H9 (cell line): ENCODE measurements around the gene AREG. TPM values are rescaled to one million over a fixed set of nuclear protein-coding genes. Genes with fewer than 3 reads are reported as not detected.

Experiments used
- DNase-seq: peaks from one replicate; pipeline ENCODE4 v3.0.0-alpha.2; 2017
- H2AFZ ChIP-seq: one replicate; pipeline ENCODE4 v1.6.1; 2013; ENCODE audit warnings: mild to moderate bottlenecking, low read length, control low read depth, moderate library complexity
- H2AK5ac ChIP-seq: 2 replicates; pipeline ENCODE4 v1.6.1; 2013; ENCODE audit warnings: low read length, control low read depth, mixed read lengths; ENCODE audit not compliant: insufficient read length
- H2BK120ac ChIP-seq: one replicate; pipeline ENCODE4 v1.6.1; 2013; ENCODE audit warnings: low read depth, mild to moderate bottlenecking, low read length, control low read depth, inconsistent platforms; ENCODE audit not compliant: poor library complexity, severe bottlenecking
- H2BK12ac ChIP-seq: 2 replicates; pipeline ENCODE4 v1.6.1; 2013; ENCODE audit warnings: low read length, control low read depth, mixed read lengths, low read depth; ENCODE audit not compliant: insufficient read length
- H2BK15ac ChIP-seq: 2 replicates; pipeline ENCODE4 v1.6.1; 2013; ENCODE audit warnings: low read depth, low read length, control low read depth
- H2BK20ac ChIP-seq: one replicate; pipeline ENCODE4 v1.6.1; 2013; ENCODE audit warnings: low read depth, mild to moderate bottlenecking, low read length, control low read depth, inconsistent platforms; ENCODE audit not compliant: poor library complexity, severe bottlenecking
- H2BK5ac ChIP-seq: 2 replicates; pipeline ENCODE4 v1.6.1; 2013; ENCODE audit warnings: low read length, control low read depth, mixed read lengths; ENCODE audit not compliant: insufficient read length
- H3K14ac ChIP-seq: 2 replicates; pipeline ENCODE4 v1.6.1; 2013; ENCODE audit warnings: low read length, control low read depth; ENCODE audit not compliant: insufficient read depth
- H3K18ac ChIP-seq: 2 replicates; pipeline ENCODE4 v1.6.1; 2013; ENCODE audit warnings: low read depth, mild to moderate bottlenecking, mixed read lengths, low read length, control low read depth; ENCODE audit not compliant: insufficient read length
- H3K23ac ChIP-seq: 2 replicates; pipeline ENCODE4 v1.6.1; 2013; ENCODE audit warnings: low read length, control low read depth, mixed read lengths, low read depth; ENCODE audit not compliant: insufficient read length
- H3K23me2 ChIP-seq: 2 replicates; pipeline ENCODE4 v1.6.1; 2013; ENCODE audit warnings: low read depth, mild to moderate bottlenecking, mixed read lengths, low read length, control low read depth; ENCODE audit not compliant: insufficient read length, poor library complexity, severe bottlenecking
- H3K27ac ChIP-seq: 2 replicates; pipeline ENCODE4 v1.5.1; 2013; ENCODE audit warnings: low read length, control low read depth, mixed read lengths, low read depth; ENCODE audit not compliant: insufficient read length
- H3K27me3 ChIP-seq: 2 replicates; pipeline ENCODE4 v1.6.1; 2013; ENCODE audit warnings: low read length, control low read depth, inconsistent platforms; ENCODE audit not compliant: insufficient read depth
- H3K4ac ChIP-seq: 2 replicates; pipeline ENCODE4 v1.6.1; 2013; ENCODE audit warnings: low read depth, mild to moderate bottlenecking, control low read depth, inconsistent platforms, low read length, moderate library complexity
- H3K4me1 ChIP-seq: 2 replicates; pipeline ENCODE4 v1.6.1; 2013; ENCODE audit warnings: low read length, control low read depth, inconsistent platforms; ENCODE audit not compliant: insufficient read depth
- H3K4me2 ChIP-seq: 2 replicates; pipeline ENCODE4 v1.6.1; 2013; ENCODE audit warnings: low read length, control low read depth, mixed read lengths; ENCODE audit not compliant: insufficient read length, insufficient read depth
- H3K56ac ChIP-seq: 2 replicates; pipeline ENCODE4 v1.6.1; 2013; ENCODE audit warnings: low read depth, mild to moderate bottlenecking, mixed read lengths, low read length, control low read depth; ENCODE audit not compliant: insufficient read length
- H3K79me1 ChIP-seq: 2 replicates; pipeline ENCODE4 v1.6.1; 2013; ENCODE audit warnings: low read depth, mild to moderate bottlenecking, moderate library complexity, low read length, control low read depth, inconsistent platforms; ENCODE audit not compliant: insufficient read depth, poor library complexity, severe bottlenecking
- H3K79me2 ChIP-seq: 2 replicates; pipeline ENCODE4 v1.6.1; 2013; ENCODE audit warnings: low read length, control low read depth, inconsistent platforms; ENCODE audit not compliant: insufficient read depth
- H3K9ac ChIP-seq: 2 replicates; pipeline ENCODE4 v1.6.1; 2013; ENCODE audit warnings: low read length, control low read depth, mixed read lengths; ENCODE audit not compliant: insufficient read length; ENCODE audit errors: extremely low read depth
- H3K9me3 ChIP-seq: one replicate; pipeline ENCODE4 v1.6.1; 2013; ENCODE audit warnings: low read depth, low read length, inconsistent platforms; ENCODE audit not compliant: control insufficient read depth
- H3T11ph ChIP-seq: one replicate; pipeline ENCODE4 v1.6.1; 2013; ENCODE audit warnings: mild to moderate bottlenecking, low read length, control low read depth, inconsistent platforms
- H4K20me1 ChIP-seq: one replicate; pipeline ENCODE4 v1.6.1; 2013; ENCODE audit not compliant: control insufficient read depth, insufficient read length, insufficient read depth
- H4K5ac ChIP-seq: 2 replicates; pipeline ENCODE4 v1.6.1; 2013; ENCODE audit warnings: low read depth, mild to moderate bottlenecking, mixed read lengths, low read length, control low read depth; ENCODE audit not compliant: insufficient read length
- H4K8ac ChIP-seq: replicated peaks from 2 replicates; pipeline ENCODE4 v1.6.1; 2013; ENCODE audit warnings: low read length, control low read depth, mixed read lengths, low read depth; ENCODE audit not compliant: insufficient read length
- H4K91ac ChIP-seq: 2 replicates; pipeline ENCODE4 v1.6.1; 2013; ENCODE audit warnings: low read depth, mild to moderate bottlenecking, moderate library complexity, mixed read lengths, low read length, control low read depth; ENCODE audit not compliant: insufficient read length
- H3K27ac Mint-ChIP-seq, 3 experiments: 2 replicates in 2 of 3; 3 replicates in 1 of 3; pipeline ENCODE4 v1.8.0; 2020 to 2021; ENCODE audit warnings: mixed read lengths in 3 of 3, mild to moderate bottlenecking in 1 of 3, moderate library complexity in 1 of 3
- H3K27me3 Mint-ChIP-seq: 2 replicates; pipeline ENCODE4 v1.8.0; 2021; ENCODE audit warnings: low read depth, mild to moderate bottlenecking, moderate library complexity, mixed read lengths
- H3K36me3 Mint-ChIP-seq, 3 experiments: 2 replicates in 2 of 3; 3 replicates in 1 of 3; pipeline ENCODE4 v1.8.0; 2020 to 2021; ENCODE audit warnings: low read depth in 3 of 3, mixed read lengths in 3 of 3; ENCODE audit not compliant: insufficient read depth in 1 of 3
- H3K4me1 Mint-ChIP-seq, 2 experiments: 2 replicates each; pipeline ENCODE4 v1.8.0; 2020; ENCODE audit warnings: mixed read lengths in 2 of 2
- H3K4me3 Mint-ChIP-seq, 2 experiments: 2 replicates in 1 of 2; 3 replicates in 1 of 2; pipeline ENCODE4 v1.8.0; 2020 to 2021; ENCODE audit warnings: mild to moderate bottlenecking in 2 of 2, mixed read lengths in 2 of 2, moderate library complexity in 1 of 2
- H3K9me3 Mint-ChIP-seq, 2 experiments: 2 replicates in 1 of 2; 3 replicates in 1 of 2; pipeline ENCODE4 v1.8.0; 2020; ENCODE audit warnings: mild to moderate bottlenecking in 2 of 2, mixed read lengths in 2 of 2, moderate library complexity in 1 of 2
- CTCF ChIP-seq: fragments of 200-600 bp; sonication (generic); conservative IDR thresholded peaks from 3 replicates; pipeline ENCODE4 v1.8.0; 2021; ENCODE audit warnings: antibody characterized with exemption, mild to moderate bottlenecking
- WGBS: extraction: QIAGEN DNeasy Blood & Tissue Kit; methylation state at CpG from one replicate; pipeline ENCODE4 v1.1.7; 2013; ENCODE audit warnings: missing lambda C conversion rate, low lambda C conversion rate, mixed read lengths; ENCODE audit not compliant: insufficient read length; ENCODE audit errors: extremely low coverage; 5-methylcytosine and 5-hydroxymethylcytosine counted together
- total RNA-seq: library from RNA; stranded (reverse); gene quantifications from 2 replicates; pipeline ENCODE4 v1.2.1, GENCODE V29; 2021

The AREG gene
- total RNA-seq, 1 experiment from 2014 or later = 0.28 TPM

- Histone ChIP-seq H3K4me2 (no peak overlapping the region), H2BK5ac (no peak overlapping the region), H3K23me2 (no peaks in the 10 kb centered on the region), H2BK15ac (no peak overlapping the region), H2BK120ac (no peak overlapping the region), H2AFZ (no peak overlapping the region), H4K5ac (no peak overlapping the region), H3T11ph (no peak overlapping the region), H4K91ac (no peak overlapping the region), H3K18ac (no peak overlapping the region), H3K9ac (no peak overlapping the region), H3K4ac (no peak overlapping the region), H4K20me1 (no peaks in the 10 kb centered on the region), H3K14ac (no peak overlapping the region), H3K56ac (no peak overlapping the region), H3K79me2 (no peaks in the 10 kb centered on the region), H2BK20ac (no peak overlapping the region), H3K27me3 (no peaks in the 10 kb centered on the region), H3K23ac (no peak overlapping the region), H2BK12ac (no peak overlapping the region), H3K9me3 (no peaks in the 10 kb centered on the region), H3K27ac (no peak overlapping the region), H2AK5ac (no peak overlapping the region), H4K8ac (no peak overlapping the region), H3K79me1 (no peaks in the 10 kb centered on the region), H3K4me1 (no peaks in the 10 kb centered on the region)
- Mint-ChIP-seq H3K36me3 (no peaks in the 10 kb centered on the region), H3K27ac (peak overlapping the region in 1 of 3 experiments; percentile 17; a peak in 2 of 7 replicates), H3K4me3 (no peak overlapping the region), H3K4me1 (peaks cover 2 to 5% of the 10 kb centered on the region in 2 experiments; a peak in 3 of 4 replicates), H3K9me3 (no peaks in the 10 kb centered on the region), H3K27me3 (no peaks in the 10 kb centered on the region; the same call in 1 of the 2 replicates)
- WGBS = no CpG with 5 or more reads among the region's 1 CpG
- TF ChIP-seq CTCF = no peak
- no peak for DNase-seq
Measured at GRCh38 chr4:74471264-74471663, 26.3 kb downstream of the AREG start.
